ENCODE results near the gene KIN. TPM values are rescaled to one million over a fixed set of nuclear protein-coding genes. Genes with fewer than 3 reads are reported as not detected.

KIN gene
- polyA plus RNA-seq, 2 of the 4 experiments (the other 2 are of a cell fraction): 8.3 to 19.0 TPM

GRCh38 chr10:7834262-7834661 lies 46.5 kb upstream of the KIN start:
- DNase-seq (ENCODE audit: low read depth in 1 of 2, low spot score in 1 of 2) (no peak), FAIRE-seq (no peak), ATAC-seq (no peak)
- Histone ChIP-seq H3K4me3 (no peak overlapping the region), H3K27ac (no peak overlapping the region), H3K4me1 (no peaks in the 10 kb centered on the region), H3K4me2 (no peak overlapping the region), H3K9me3 (no peaks in the 10 kb centered on the region)
- 80% methylated on average over 3 of the region's 3 CpGs for WGBS (ENCODE audit: missing lambda C conversion rate)
- TF ChIP-seq, protein P1, sequence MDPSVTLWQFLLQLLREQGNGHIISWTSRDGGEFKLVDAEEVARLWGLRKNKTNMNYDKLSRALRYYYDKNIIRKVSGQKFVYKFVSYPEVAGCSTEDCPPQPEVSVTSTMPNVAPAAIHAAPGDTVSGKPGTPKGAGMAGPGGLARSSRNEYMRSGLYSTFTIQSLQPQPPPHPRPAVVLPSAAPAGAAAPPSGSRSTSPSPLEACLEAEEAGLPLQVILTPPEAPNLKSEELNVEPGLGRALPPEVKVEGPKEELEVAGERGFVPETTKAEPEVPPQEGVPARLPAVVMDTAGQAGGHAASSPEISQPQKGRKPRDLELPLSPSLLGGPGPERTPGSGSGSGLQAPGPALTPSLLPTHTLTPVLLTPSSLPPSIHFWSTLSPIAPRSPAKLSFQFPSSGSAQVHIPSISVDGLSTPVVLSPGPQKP (IDR thresholded peaks at IDR 0.05; ENCODE audit: low read depth, low read length): no peak
- TF ChIP-seq ZC3H11A (IDR thresholded peaks at IDR 0.05): no peak
- TF ChIP-seq CEBPB (IDR thresholded peaks at IDR 0.05): no peak
- TF ChIP-seq NFE2L2 (conservative IDR thresholded peaks at IDR 0.05; ENCODE audit: low read length): no peak
- no peak for TF ChIP-seq MAFK (IDR thresholded peaks at IDR 0.05; ENCODE audit: partially characterized antibody)
- no peak for TF ChIP-seq ESRRA (IDR thresholded peaks at IDR 0.05; ENCODE audit: borderline replicate concordance, low read length)
- TF ChIP-seq RAD21 (conservative IDR thresholded peaks at IDR 0.05 in 1 of 2, IDR thresholded peaks at IDR 0.05 in 1 of 2): no peak
- no peak for TF ChIP-seq JUNB (IDR thresholded peaks at IDR 0.05)
- TF ChIP-seq PHF8 (IDR thresholded peaks at IDR 0.05; ENCODE audit: borderline replicate concordance, low read depth): no peak
- no peak for TF ChIP-seq HOXA7 (CRISPR knock-in tag; IDR thresholded peaks at IDR 0.05)
- TF ChIP-seq, protein P2, sequence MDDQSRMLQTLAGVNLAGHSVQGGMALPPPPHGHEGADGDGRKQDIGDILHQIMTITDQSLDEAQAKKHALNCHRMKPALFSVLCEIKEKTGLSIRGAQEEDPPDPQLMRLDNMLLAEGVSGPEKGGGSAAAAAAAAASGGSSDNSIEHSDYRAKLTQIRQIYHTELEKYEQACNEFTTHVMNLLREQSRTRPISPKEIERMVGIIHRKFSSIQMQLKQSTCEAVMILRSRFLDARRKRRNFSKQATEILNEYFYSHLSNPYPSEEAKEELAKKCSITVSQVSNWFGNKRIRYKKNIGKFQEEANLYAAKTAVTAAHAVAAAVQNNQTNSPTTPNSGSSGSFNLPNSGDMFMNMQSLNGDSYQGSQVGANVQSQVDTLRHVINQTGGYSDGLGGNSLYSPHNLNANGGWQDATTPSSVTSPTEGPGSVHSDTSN (IDR thresholded peaks at IDR 0.05): no peak
- TF ChIP-seq GATA3 (IDR thresholded peaks at IDR 0.05; ENCODE audit: borderline replicate concordance): no peak
- ChIA-PET POLR2A (no interaction called here), CTCF (interaction anchor here (0.9 kb wide), 1 partner anchor 1038 kb away, joined by 3 read pairs; no protein-coding TSS in a partner anchor)

- Histone ChIP-seq H3K4me2 (no peak overlapping the region), H3K9me3 (no peaks in the 10 kb centered on the region), H3K27ac (no peak overlapping the region), H3K4me1 (no peaks in the 10 kb centered on the region), H3K4me3 (no peak overlapping the region)
- ChIA-PET POLR2A (no interaction called here), CTCF (no interaction called here)
- no peak for TF ChIP-seq EP300 (IDR thresholded peaks at IDR 0.05)
- TF ChIP-seq MAFK (IDR thresholded peaks at IDR 0.05; ENCODE audit: partially characterized antibody): no peak
- TF ChIP-seq TP53 (CRISPR knock-in tag; IDR thresholded peaks at IDR 0.05): no peak
- no peak for TF ChIP-seq GATA3 (IDR thresholded peaks at IDR 0.05; ENCODE audit: borderline replicate concordance)
- no peak for TF ChIP-seq RAD21 (conservative IDR thresholded peaks at IDR 0.05 in 1 of 2, IDR thresholded peaks at IDR 0.05 in 1 of 2)
- TF ChIP-seq, protein P3, sequence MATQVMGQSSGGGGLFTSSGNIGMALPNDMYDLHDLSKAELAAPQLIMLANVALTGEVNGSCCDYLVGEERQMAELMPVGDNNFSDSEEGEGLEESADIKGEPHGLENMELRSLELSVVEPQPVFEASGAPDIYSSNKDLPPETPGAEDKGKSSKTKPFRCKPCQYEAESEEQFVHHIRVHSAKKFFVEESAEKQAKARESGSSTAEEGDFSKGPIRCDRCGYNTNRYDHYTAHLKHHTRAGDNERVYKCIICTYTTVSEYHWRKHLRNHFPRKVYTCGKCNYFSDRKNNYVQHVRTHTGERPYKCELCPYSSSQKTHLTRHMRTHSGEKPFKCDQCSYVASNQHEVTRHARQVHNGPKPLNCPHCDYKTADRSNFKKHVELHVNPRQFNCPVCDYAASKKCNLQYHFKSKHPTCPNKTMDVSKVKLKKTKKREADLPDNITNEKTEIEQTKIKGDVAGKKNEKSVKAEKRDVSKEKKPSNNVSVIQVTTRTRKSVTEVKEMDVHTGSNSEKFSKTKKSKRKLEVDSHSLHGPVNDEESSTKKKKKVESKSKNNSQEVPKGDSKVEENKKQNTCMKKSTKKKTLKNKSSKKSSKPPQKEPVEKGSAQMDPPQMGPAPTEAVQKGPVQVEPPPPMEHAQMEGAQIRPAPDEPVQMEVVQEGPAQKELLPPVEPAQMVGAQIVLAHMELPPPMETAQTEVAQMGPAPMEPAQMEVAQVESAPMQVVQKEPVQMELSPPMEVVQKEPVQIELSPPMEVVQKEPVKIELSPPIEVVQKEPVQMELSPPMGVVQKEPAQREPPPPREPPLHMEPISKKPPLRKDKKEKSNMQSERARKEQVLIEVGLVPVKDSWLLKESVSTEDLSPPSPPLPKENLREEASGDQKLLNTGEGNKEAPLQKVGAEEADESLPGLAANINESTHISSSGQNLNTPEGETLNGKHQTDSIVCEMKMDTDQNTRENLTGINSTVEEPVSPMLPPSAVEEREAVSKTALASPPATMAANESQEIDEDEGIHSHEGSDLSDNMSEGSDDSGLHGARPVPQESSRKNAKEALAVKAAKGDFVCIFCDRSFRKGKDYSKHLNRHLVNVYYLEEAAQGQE (IDR thresholded peaks at IDR 0.05): no peak
- ATAC-seq (no peak), FAIRE-seq (no peak), DNase-seq (ENCODE audit: low read depth in 1 of 2, low spot score in 1 of 2) (no peak)
These were observed 45.4 kb upstream of the KIN start for GRCh38 chr10:7833210-7833609.

GRCh38 chr10:7832060-7832459 lies 44.3 kb upstream of the KIN start:
- Histone ChIP-seq H3K9me3 (no peaks in the 10 kb centered on the region), H3K4me3 (no peak overlapping the region), H3K4me1 (peaks cover 3% of the 10 kb centered on the region; the same call in 2 of the 3 replicates), H3K4me2 (no peak overlapping the region), H3K27ac (no peak overlapping the region)
- 91% methylated on average over 1 of the region's 1 CpG for WGBS (ENCODE audit: missing lambda C conversion rate)
- DNase-seq (ENCODE audit: low read depth in 1 of 2, low spot score in 1 of 2) (no peak), ATAC-seq (no peak), FAIRE-seq (no peak)
- ChIA-PET POLR2A (no interaction called here), CTCF (no interaction called here)
- TF ChIP-seq HEYL (CRISPR knock-in tag; IDR thresholded peaks at IDR 0.05): no peak
- TF ChIP-seq, protein P4, sequence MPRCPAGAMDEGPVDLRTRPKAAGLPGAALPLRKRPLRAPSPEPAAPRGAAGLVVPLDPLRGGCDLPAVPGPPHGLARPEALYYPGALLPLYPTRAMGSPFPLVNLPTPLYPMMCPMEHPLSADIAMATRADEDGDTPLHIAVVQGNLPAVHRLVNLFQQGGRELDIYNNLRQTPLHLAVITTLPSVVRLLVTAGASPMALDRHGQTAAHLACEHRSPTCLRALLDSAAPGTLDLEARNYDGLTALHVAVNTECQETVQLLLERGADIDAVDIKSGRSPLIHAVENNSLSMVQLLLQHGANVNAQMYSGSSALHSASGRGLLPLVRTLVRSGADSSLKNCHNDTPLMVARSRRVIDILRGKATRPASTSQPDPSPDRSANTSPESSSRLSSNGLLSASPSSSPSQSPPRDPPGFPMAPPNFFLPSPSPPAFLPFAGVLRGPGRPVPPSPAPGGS (IDR thresholded peaks at IDR 0.05): no peak
- TF ChIP-seq ZC3H11A (IDR thresholded peaks at IDR 0.05): no peak
- TF ChIP-seq, protein P5, sequence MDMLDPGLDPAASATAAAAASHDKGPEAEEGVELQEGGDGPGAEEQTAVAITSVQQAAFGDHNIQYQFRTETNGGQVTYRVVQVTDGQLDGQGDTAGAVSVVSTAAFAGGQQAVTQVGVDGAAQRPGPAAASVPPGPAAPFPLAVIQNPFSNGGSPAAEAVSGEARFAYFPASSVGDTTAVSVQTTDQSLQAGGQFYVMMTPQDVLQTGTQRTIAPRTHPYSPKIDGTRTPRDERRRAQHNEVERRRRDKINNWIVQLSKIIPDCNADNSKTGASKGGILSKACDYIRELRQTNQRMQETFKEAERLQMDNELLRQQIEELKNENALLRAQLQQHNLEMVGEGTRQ (IDR thresholded peaks at IDR 0.05): no peak
- no peak for TF ChIP-seq CBX8 (IDR thresholded peaks at IDR 0.05)
- no peak for TF ChIP-seq MYC (IDR thresholded peaks at IDR 0.05; ENCODE audit: borderline replicate concordance, low read length)
- no peak for TF ChIP-seq HMGXB4 (CRISPR knock-in tag; IDR thresholded peaks at IDR 0.05; ENCODE audit: borderline replicate concordance)
- no peak for TF ChIP-seq PHF8 (IDR thresholded peaks at IDR 0.05; ENCODE audit: borderline replicate concordance, low read depth)
- no peak for TF ChIP-seq ZNF302 (CRISPR knock-in tag; IDR thresholded peaks at IDR 0.05)
- no peak for TF ChIP-seq RARB (CRISPR knock-in tag; IDR thresholded peaks at IDR 0.05)
